HepG2 (cell line): ENCODE measurements around the gene JAGN1. TPM values are rescaled to one million over a fixed set of nuclear protein-coding genes. Genes with fewer than 3 reads are reported as not detected.

Source experiments
- POLR2A ChIP-seq, 2 experiments: IDR thresholded peaks; 2 replicates each; pipeline ENCODE4 v1.6.1; 2011; ENCODE audit warnings: low read depth in 2 of 2, low read length in 2 of 2, mild to moderate bottlenecking in 1 of 2, moderate library complexity in 1 of 2; ENCODE audit not compliant: insufficient read depth in 1 of 2
- TCF7 ChIP-seq: sonication (generic); IDR thresholded peaks from 2 replicates; pipeline ENCODE4 v1.6.1; 2016; ENCODE audit warnings: antibody characterized with exemption, low read depth
- TRIM24 ChIP-seq: sonication (generic); formaldehyde crosslinking; IDR thresholded peaks from 2 replicates; pipeline ENCODE4 v1.8.0; 2022; ENCODE audit warnings: mild to moderate bottlenecking, missing genetic modification reagents
- XRCC5 ChIP-seq: fragments of 200-400 bp; formaldehyde crosslinking; optimal IDR thresholded peaks from 2 replicates; pipeline ENCODE3; 2017; ENCODE audit warnings: mild to moderate bottlenecking, low read length
- ZBTB34 ChIP-seq: sonication (generic); formaldehyde crosslinking; IDR thresholded peaks from 2 replicates; pipeline ENCODE4 v1.8.0; 2022; ENCODE audit warnings: mild to moderate bottlenecking, missing genetic modification reagents
- ZFY ChIP-seq: sonication (generic); formaldehyde crosslinking; IDR thresholded peaks from 2 replicates; pipeline ENCODE4 v1.4.0; 2020; ENCODE audit warnings: missing genetic modification reagents
- ZNF12 ChIP-seq: sonication (generic); formaldehyde crosslinking; IDR thresholded peaks from 2 replicates; pipeline ENCODE4 v1.5.0; 2020; ENCODE audit warnings: missing genetic modification reagents
- ZNF251 ChIP-seq: sonication (generic); formaldehyde crosslinking; IDR thresholded peaks from 2 replicates; pipeline ENCODE4 v1.9.0; 2021; ENCODE audit warnings: mild to moderate bottlenecking, missing genetic modification reagents
- ZNF274 ChIP-seq: sonication (generic); formaldehyde crosslinking; IDR thresholded peaks from 2 replicates; pipeline ENCODE4 v1.5.1; 2020; ENCODE audit warnings: mild to moderate bottlenecking, missing genetic modification reagents
- ZNF292 ChIP-seq: sonication (generic); formaldehyde crosslinking; IDR thresholded peaks from 2 replicates; pipeline ENCODE4 v1.8.1; 2022; ENCODE audit warnings: mild to moderate bottlenecking, low read depth, missing genetic modification reagents, borderline replicate concordance
- ZNF501 ChIP-seq: sonication (generic); formaldehyde crosslinking; IDR thresholded peaks from 2 replicates; pipeline ENCODE4 v1.5.1; 2020; ENCODE audit warnings: mild to moderate bottlenecking, moderate library complexity, missing genetic modification reagents
- ZNF510 ChIP-seq: sonication (generic); formaldehyde crosslinking; IDR thresholded peaks from 2 replicates; pipeline ENCODE4 v1.4.0; 2020; ENCODE audit warnings: low read depth, mild to moderate bottlenecking, missing genetic modification reagents
- ZNF609 ChIP-seq: sonication (generic); formaldehyde crosslinking; IDR thresholded peaks from 2 replicates; pipeline ENCODE4 v1.4.0; 2020; ENCODE audit warnings: mild to moderate bottlenecking, missing genetic modification reagents, borderline replicate concordance
- ZNF746 ChIP-seq: sonication (generic); formaldehyde crosslinking; IDR thresholded peaks from 2 replicates; pipeline ENCODE4 v1.8.0; 2022; ENCODE audit warnings: mild to moderate bottlenecking, missing genetic modification reagents
- ZSCAN22 ChIP-seq: sonication (generic); formaldehyde crosslinking; IDR thresholded peaks from 2 replicates; pipeline ENCODE4 v1.4.0; 2020; ENCODE audit warnings: mild to moderate bottlenecking, missing genetic modification reagents
- polyA plus RNA-seq, 8 experiments: library from polyadenylated mRNA; depleted of rRNA in 3 of 8; stranded (reverse) in 7 of 8; unstranded in 1 of 8; fragments of >200 nt; fragmentation: Illumina TruSeq in 4 of 8; extraction: Trizol in 4 of 8; gene quantifications; 2 replicates each; pipeline versions ENCODE4 v1.2.1 to v1.2.3, GENCODE V29; 2011 to 2016; ENCODE audit warnings: low read depth in 4 of 8, missing spikeins in 1 of 8, mixed read lengths in 1 of 8; ENCODE audit not compliant: insufficient read depth in 1 of 8
- total RNA-seq, 5 experiments: library from RNA; depleted of rRNA; stranded (reverse); fragments of >200 nt; fragmentation: Illumina TruSeq; extraction: Trizol; gene quantifications; 2 replicates each; pipeline ENCODE4 v1.2.3, GENCODE V29; 2016; ENCODE audit warnings: low read depth in 1 of 5
- TF ChIP-seq, protein P1 (sequence below): sonication (generic); formaldehyde crosslinking; IDR thresholded peaks from 2 replicates; pipeline ENCODE4 v1.8.1; 2023; ENCODE audit warnings: mild to moderate bottlenecking, moderate library complexity, missing genetic modification reagents
- TF ChIP-seq, protein P2 (sequence below): sonication (generic); formaldehyde crosslinking; IDR thresholded peaks from 2 replicates; pipeline ENCODE4 v1.5.0; 2020; ENCODE audit warnings: mild to moderate bottlenecking, missing genetic modification reagents, borderline replicate concordance

Gene JAGN1
- total and polyA plus RNA-seq, 2 of the 13 experiments (the other 11 are each of a cell fraction or from before 2014, with no cell fraction given), result 49.9 to 50.9 TPM

- TF ChIP-seq ZNF609 (no peak), ZBTB34 (no peak), ZNF12 (peak; percentile 65; the same call in 1 of the 2 replicates), ZNF292 (CRISPR knock-in tag) (peak; percentile 47; the same call in 1 of the 2 replicates), ZNF746 (peak; percentile 54; the same call in 1 of the 2 replicates), ZNF274 (CRISPR knock-in tag) (peak; percentile 61), ZSCAN22 (CRISPR knock-in tag) (no peak), ZFY (CRISPR knock-in tag) (peak; percentile 86), ZNF510 (CRISPR knock-in tag) (peak; percentile 59; the same call in 1 of the 2 replicates), TCF7 (no peak), TRIM24 (CRISPR knock-in tag) (no peak), ZNF251 (CRISPR knock-in tag) (no peak), ZNF501 (CRISPR knock-in tag) (peak; percentile 69), XRCC5 (peak; percentile 31), POLR2A (IDR thresholded peaks at IDR 0.05; ENCODE audit: insufficient read depth in 1 of 2, low read depth in 2 of 2, low read length in 2 of 2) (peak; percentile 47 to 75)
- TF ChIP-seq, protein P1, sequence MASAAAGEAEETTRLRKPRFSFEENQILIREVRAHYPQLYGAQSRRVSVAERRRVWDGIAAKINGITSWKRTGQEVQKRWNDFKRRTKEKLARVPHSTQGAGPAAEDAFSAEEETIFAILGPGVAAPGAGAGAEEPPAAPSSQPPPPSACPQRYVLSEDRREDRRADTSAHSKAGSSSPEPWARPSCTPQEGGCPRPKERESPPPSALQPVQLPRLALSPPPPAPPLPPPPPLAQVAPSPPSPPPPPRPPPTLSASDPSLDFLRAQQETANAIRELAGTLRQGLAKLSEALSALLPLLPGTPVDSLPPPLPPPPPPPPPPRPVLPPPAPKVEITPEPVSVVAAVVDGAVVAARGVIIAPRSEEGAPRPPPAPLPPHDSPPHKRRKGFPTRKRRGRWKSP, result 0 out of 2 replicates have a peak, but pooled peaks have one; percentile 37
- TF ChIP-seq, protein P2, sequence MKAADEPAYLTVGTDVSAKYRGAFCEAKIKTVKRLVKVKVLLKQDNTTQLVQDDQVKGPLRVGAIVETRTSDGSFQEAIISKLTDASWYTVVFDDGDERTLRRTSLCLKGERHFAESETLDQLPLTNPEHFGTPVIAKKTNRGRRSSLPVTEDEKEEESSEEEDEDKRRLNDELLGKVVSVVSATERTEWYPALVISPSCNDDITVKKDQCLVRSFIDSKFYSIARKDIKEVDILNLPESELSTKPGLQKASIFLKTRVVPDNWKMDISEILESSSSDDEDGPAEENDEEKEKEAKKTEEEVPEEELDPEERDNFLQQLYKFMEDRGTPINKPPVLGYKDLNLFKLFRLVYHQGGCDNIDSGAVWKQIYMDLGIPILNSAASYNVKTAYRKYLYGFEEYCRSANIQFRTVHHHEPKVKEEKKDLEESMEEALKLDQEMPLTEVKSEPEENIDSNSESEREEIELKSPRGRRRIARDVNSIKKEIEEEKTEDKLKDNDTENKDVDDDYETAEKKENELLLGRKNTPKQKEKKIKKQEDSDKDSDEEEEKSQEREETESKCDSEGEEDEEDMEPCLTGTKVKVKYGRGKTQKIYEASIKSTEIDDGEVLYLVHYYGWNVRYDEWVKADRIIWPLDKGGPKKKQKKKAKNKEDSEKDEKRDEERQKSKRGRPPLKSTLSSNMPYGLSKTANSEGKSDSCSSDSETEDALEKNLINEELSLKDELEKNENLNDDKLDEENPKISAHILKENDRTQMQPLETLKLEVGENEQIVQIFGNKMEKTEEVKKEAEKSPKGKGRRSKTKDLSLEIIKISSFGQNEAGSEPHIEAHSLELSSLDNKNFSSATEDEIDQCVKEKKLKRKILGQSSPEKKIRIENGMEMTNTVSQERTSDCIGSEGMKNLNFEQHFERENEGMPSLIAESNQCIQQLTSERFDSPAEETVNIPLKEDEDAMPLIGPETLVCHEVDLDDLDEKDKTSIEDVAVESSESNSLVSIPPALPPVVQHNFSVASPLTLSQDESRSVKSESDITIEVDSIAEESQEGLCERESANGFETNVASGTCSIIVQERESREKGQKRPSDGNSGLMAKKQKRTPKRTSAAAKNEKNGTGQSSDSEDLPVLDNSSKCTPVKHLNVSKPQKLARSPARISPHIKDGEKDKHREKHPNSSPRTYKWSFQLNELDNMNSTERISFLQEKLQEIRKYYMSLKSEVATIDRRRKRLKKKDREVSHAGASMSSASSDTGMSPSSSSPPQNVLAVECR (CRISPR knock-in tag), result peak; percentile 74
These were observed 12.2 kb downstream of the JAGN1 start, which contains the start of gene IL17RE (continued) for GRCh38 chr3:9902372-9903237.
